Calu3 (cell line): ENCODE measurements around the gene GZMM. TPM values are rescaled to one million over a fixed set of nuclear protein-coding genes. Genes with fewer than 3 reads are reported as not detected.

Experiments used
- BruUV-seq: library from RNA; stranded (reverse); fragments of 400-500 nt; replicated peaks from 2 replicates; lab custom pipeline; 2021; lab: Mats Ljungman, UMichigan
- CTCF ChIA-PET: fragments of 300-600 bp; sonication (Branson Sonifier 250); formaldehyde crosslinking; loops from one replicate; lab custom pipeline; 2022; ENCODE audit warnings: antibody characterized with exemption; lab: Charles Lee
- DNase-seq: peaks from one replicate; pipeline ENCODE4 v3.0.0; 2022
- H3K27ac Mint-ChIP-seq: one replicate; pipeline ENCODE4 v1.8.0; 2022; ENCODE audit warnings: mixed read lengths; ENCODE audit not compliant: unreplicated experiment
- H3K27me3 Mint-ChIP-seq: one replicate; pipeline ENCODE4 v1.8.0; 2022; ENCODE audit warnings: mixed read lengths; ENCODE audit not compliant: unreplicated experiment
- H3K36me3 Mint-ChIP-seq: one replicate; pipeline ENCODE4 v1.8.0; 2022; ENCODE audit warnings: mild to moderate bottlenecking, moderate library complexity, mixed read lengths; ENCODE audit not compliant: insufficient read depth, unreplicated experiment
- H3K4me1 Mint-ChIP-seq: one replicate; pipeline ENCODE4 v1.8.0; 2022; ENCODE audit warnings: mild to moderate bottlenecking, low read depth, mixed read lengths; ENCODE audit not compliant: unreplicated experiment
- H3K4me3 Mint-ChIP-seq: one replicate; pipeline ENCODE4 v1.8.0; 2022; ENCODE audit warnings: mild to moderate bottlenecking, low read depth, moderate library complexity, mixed read lengths; ENCODE audit not compliant: unreplicated experiment
- H3K9me3 Mint-ChIP-seq: one replicate; pipeline ENCODE4 v1.8.0; 2022; ENCODE audit warnings: low read depth, mixed read lengths; ENCODE audit not compliant: unreplicated experiment
- CTCF ChIP-seq: fragments of 200-600 bp; IDR thresholded peaks from one replicate; pipeline ENCODE4 v1.8.0; 2022; ENCODE audit warnings: antibody characterized with exemption; ENCODE audit not compliant: unreplicated experiment
- intact Hi-C: fragments of 100-400 bp; cut with micrococcal nuclease; formaldehyde crosslinking; loops from one replicate; pipeline ENCODE4 v1.10.0; 2022; ENCODE audit not compliant: unreplicated experiment
- total RNA-seq: library from RNA; stranded (reverse); gene quantifications from 2 replicates; pipeline ENCODE4 v1.2.3, GENCODE V29; 2022

GZMM gene
- total RNA-seq, 1 experiment from 2014 or later = not detected

- peak overlapping the region; percentile 96 for H3K4me3 Mint-ChIP-seq
- DNase-seq = no peak
- BruUV-seq = no TSS peak
- peaks cover 16% of the 10 kb centered on the region for H3K4me1 Mint-ChIP-seq
- H3K36me3 Mint-ChIP-seq = peaks cover 40% of the 10 kb centered on the region
- no peak for TF ChIP-seq CTCF
- no peaks in the 10 kb centered on the region for H3K9me3 Mint-ChIP-seq
- CTCF ChIA-PET = no interaction called here
- H3K27ac Mint-ChIP-seq = no peak overlapping the region
- intact Hi-C loops = no loop called here
- H3K27me3 Mint-ChIP-seq = no peaks in the 10 kb centered on the region
Observed at GRCh38 chr19:574658-575526, 31.0 kb downstream of the GZMM start.

GRCh38 chr19:575527-576506 is 32.0 kb downstream of the GZMM start:
- no peak for DNase-seq
- no peak overlapping the region for H3K27ac Mint-ChIP-seq
- intact Hi-C loops = no loop called here

GRCh38 chr19:576768-577438 is 33.0 kb downstream of the GZMM start:
- Mint-ChIP-seq H3K36me3 (peaks cover 27% of the 10 kb centered on the region), H3K27ac (no peak overlapping the region), H3K9me3 (no peaks in the 10 kb centered on the region), H3K27me3 (no peaks in the 10 kb centered on the region), H3K4me3 (no peak overlapping the region), H3K4me1 (peaks cover 8% of the 10 kb centered on the region)
- DNase-seq = no peak
- intact Hi-C loops = no loop called here
- CTCF ChIA-PET = interaction anchor here (0.5 kb wide), 1 partner anchor 37 kb away, joined by 3 read pairs; no protein-coding TSS in a partner anchor
- no TSS peak for BruUV-seq
- no peak for TF ChIP-seq CTCF

More at GRCh38 chr19:575527-576506, 32.0 kb downstream of the GZMM start:
- TF ChIP-seq CTCF = no peak
- Mint-ChIP-seq H3K4me3 (peak overlapping the region; percentile 96), H3K4me1 (peaks cover 16% of the 10 kb centered on the region), H3K36me3 (peaks cover 36% of the 10 kb centered on the region), H3K27me3 (no peaks in the 10 kb centered on the region), H3K9me3 (no peaks in the 10 kb centered on the region)
- BruUV-seq = no TSS peak
- CTCF ChIA-PET = interaction anchor here (0.5 to 0.6 kb wide), 2 partner anchors 20 to 36 kb away, joined by 3 to 4 read pairs; no protein-coding TSS in a partner anchor
